Transverse colon (tissue), 3 donors: ENCODE measurements around the gene DDI2.

ENCODE experiments used
- EP300 ChIP-seq: sonication (generic); formaldehyde crosslinking; IDR thresholded peaks from one replicate; pipeline ENCODE4 v1.6.1; 2017; ENCODE audit warnings: antibody characterized with exemption, low read depth
- TF ChIP-seq, protein P1 (sequence below), 5 experiments: fragments of 200-600 bp in 3 of 5; fragments of 450-650 bp in 2 of 5; sonication (generic) in 3 of 5; IDR thresholded peaks; 1 replicate in 2 of 5; 2 replicates in 3 of 5; pipeline ENCODE4 v1.5.1; 2016 to 2017; ENCODE audit warnings: antibody characterized with exemption in 5 of 5, inconsistent platforms in 3 of 5, mild to moderate bottlenecking in 2 of 5, moderate library complexity in 1 of 5

DNA sequence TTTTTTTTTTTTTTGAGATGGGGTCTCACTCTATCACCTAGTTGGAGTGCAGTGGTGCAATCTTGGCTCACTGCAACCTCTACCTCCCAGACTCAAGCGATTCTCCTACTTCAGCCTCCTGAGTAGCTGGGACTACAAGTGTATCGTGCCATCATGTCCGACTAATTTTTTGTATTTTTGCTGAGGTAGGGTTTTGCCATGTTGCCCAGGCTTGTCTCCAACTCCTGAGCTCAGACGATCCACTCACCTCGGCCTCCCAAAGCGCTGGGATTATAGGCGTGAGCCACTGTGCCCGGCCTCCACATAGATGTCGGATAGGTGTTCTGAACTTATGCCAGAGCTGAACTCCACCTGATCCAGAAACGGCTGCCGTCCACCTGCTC lies 87.9 kb downstream of the DDI2 start:
- TF ChIP-seq, protein P1, sequence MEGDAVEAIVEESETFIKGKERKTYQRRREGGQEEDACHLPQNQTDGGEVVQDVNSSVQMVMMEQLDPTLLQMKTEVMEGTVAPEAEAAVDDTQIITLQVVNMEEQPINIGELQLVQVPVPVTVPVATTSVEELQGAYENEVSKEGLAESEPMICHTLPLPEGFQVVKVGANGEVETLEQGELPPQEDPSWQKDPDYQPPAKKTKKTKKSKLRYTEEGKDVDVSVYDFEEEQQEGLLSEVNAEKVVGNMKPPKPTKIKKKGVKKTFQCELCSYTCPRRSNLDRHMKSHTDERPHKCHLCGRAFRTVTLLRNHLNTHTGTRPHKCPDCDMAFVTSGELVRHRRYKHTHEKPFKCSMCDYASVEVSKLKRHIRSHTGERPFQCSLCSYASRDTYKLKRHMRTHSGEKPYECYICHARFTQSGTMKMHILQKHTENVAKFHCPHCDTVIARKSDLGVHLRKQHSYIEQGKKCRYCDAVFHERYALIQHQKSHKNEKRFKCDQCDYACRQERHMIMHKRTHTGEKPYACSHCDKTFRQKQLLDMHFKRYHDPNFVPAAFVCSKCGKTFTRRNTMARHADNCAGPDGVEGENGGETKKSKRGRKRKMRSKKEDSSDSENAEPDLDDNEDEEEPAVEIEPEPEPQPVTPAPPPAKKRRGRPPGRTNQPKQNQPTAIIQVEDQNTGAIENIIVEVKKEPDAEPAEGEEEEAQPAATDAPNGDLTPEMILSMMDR (IDR thresholded peaks at IDR 0.05) = no peak
- TF ChIP-seq EP300 = no peak
